ENCODE results near the gene ABCA6.
"Not testable (repeated sequence)": the region's sequence is repeated elsewhere in the genome, so short reads cannot be mapped to it uniquely, and the experiment has no call there.

Gene ABCA6

GRCh38 chr17:69130627-69131296 lies 10.9 kb downstream of the ABCA6 start:
- DNase-seq: no peak

- DNase-seq: no peak
Measured at GRCh38 chr17:69123626-69124025, 18.1 kb downstream of the ABCA6 start.

- no peak for DNase-seq
Measured at GRCh38 chr17:69122065-69122464, 19.6 kb downstream of the ABCA6 start.

DNA sequence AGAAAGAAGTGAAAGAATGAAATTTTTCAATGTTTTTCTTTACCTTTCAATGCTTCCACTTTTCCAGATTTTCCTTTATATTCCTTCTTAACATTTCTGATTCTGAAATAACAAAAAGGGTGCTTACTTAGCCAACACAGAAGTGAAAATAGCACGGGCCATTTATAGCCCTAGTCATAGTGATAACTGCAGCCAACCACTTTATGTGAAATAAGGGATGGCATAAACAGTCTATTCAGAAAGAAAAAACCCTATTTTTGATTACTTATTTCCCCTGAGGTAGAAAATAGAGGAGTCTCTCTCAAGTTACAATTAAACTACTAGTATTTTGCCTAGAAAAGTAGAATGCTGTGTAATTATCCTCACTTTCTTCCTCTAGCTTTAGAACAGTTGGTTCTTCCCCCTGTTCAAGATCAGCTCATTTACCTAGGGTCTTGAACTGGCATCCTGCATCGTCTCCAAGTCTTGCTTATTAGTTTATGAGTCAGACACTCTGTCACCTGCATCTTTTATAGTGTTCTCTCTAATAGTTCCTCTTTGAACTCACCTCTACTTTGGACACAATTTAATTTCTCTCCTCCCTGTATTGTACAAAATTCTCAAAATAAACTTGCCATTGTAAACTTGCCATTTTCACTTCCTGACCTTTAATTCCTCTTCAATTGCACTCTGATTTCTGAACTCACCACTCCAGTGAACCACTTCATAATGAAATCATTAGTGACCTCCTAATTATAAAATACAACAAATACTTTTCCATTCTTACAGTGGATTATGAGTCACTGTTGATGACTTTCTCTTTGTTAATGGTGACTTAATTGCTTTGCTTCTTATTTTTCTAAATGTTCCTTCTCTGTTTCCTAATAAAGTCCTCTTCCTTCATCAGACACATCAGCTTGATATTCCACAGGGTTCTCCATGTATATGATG lies 23.6 kb downstream of the ABCA6 start:
- DNase-seq: no peak

DNA sequence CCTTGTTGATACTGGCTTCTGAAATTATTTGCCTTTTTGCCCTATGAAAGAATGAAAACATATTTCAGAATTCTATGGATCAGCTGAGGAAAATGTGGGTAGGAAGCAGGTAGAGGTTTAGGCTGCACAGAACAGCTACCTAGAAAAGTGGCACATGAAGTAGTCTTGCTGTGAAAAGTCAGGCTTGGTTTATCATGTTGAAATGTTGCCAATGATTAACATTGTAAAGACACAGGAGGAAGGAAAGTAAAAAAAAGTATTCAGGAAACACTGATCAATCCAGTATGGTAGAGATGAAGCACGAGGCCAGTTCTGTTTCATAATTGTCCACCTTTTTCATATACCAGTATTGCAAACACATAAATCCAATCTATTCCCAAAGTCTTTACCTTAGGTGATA lies 29.9 kb downstream of the ABCA6 start:
- no peak for DNase-seq

GRCh38 chr17:69105907-69106730 lies 35.6 kb downstream of the ABCA6 start:
- no peak for DNase-seq

- DNase-seq: no peak
Measured at GRCh38 chr17:69103557-69104233, 38.0 kb downstream of the ABCA6 start.

- DNase-seq: no peak
Measured at GRCh38 chr17:69098625-69099024, 43.1 kb downstream of the ABCA6 start.

- DNase-seq: no peak
Measured at GRCh38 chr17:69096541-69096940, 45.2 kb downstream of the ABCA6 start.

DNA sequence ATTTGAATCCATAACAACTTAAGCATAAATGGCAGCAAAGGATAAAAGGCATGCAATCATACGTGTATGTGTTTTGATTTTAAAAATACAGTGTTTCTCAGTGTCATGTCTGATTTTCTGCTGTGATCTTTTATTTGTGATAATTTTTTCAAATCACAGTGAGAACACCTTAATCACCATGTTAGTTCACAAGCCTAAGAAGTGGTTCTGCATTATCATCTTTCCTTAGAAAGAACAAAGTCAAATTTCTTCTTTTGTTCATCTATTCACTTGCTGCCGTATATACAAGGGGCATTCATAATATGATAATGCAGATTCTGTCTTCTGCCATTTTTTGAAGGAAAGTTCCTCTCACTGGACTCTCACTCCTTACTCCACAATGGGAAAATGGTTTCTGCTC lies 47.7 kb downstream of the ABCA6 start:
- DNase-seq: no peak

- DNase-seq: no peak
Measured at GRCh38 chr17:69093279-69093789, 48.4 kb downstream of the ABCA6 start.

DNA sequence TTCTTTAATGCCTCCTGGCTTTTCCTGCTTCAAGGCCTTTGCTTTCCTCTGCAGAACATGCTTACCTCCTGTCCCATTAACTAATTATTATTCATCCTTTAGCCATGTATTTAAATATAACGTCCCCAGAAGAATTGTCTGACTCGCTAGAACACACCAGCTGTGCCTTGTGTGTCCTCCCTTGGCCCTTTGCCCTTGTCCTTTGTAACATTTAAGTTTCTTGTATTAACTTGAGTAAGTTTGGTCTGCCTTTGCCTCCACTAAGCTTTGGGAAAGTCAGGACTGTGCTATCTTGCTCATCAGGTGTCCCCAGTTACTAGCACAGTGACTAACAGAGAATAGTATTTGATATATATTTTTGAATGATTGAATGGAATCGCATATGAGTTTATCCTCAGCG lies 51.3 kb downstream of the ABCA6 start:
- DNase-seq: no peak

GRCh38 chr17:69088643-69089200 lies 53.0 kb downstream of the ABCA6 start:
- DNase-seq: no peak

DNA sequence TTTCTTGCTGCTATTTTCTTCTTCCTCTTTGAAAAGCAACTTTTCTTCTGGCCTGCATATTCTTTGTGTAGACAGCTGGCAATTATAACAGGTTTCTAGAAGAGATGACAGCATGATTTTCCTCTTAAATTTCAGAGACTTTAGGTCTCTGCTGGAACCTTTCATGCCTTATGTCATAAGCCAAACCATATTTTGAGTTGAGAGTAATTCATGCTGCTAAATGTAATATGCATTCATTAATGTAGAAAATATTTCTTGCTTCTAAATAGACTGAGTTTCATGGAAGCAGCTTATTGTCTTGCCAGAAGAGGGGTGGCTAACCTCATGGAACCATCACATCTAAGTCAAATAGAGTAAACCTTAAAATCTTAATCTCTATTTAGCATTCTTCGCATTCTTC lies 55.1 kb downstream of the ABCA6 start:
- no peak for DNase-seq

- DNase-seq: no peak
Measured at GRCh38 chr17:69084911-69085310, 56.8 kb downstream of the ABCA6 start.

- no peak for DNase-seq
Measured at GRCh38 chr17:69082696-69083095, 59.0 kb downstream of the ABCA6 start.

GRCh38 chr17:69078864-69079263 lies 62.8 kb downstream of the ABCA6 start:
- no peak for DNase-seq

DNA sequence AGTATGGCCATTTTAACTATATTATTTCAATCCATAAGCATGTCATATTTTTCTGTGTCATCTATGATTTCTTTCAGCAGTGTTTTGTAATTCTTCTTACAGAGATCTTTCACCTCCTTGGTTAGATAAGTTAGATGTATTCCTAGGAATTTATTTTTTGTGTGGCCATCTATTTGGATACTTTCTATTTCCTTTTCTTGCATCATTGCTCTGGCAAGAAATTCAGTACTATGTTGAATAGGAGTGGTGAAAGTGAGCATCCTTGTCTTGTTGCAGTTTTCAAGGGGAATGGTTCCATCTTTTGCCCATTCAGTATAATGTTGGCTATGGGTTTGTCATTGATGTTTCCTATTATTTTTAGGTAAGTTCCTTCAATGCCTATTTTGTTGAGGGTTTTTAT lies 65.9 kb downstream of the ABCA6 start:
- DNase-seq: no peak

DNA sequence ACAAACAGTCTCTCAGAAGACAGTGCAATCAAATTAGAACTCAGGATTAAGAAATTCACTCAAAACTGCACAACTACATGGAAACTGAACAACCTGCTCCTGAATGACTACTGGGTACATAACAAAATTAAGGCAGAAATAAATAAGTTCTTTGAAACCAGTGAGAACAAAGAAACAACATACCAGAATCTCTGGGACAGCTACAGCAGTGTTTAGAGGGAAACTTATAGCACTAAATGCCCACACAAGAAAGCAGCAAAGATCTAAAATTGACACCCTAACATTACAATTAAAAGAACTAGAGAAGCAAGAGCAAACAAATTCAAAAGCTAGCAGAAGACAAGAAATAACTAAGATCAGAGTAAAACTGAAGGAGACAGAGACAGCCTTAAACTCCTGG lies 68.3 kb downstream of the ABCA6 start:
- DNase-seq: not testable (repeated sequence)

DNA sequence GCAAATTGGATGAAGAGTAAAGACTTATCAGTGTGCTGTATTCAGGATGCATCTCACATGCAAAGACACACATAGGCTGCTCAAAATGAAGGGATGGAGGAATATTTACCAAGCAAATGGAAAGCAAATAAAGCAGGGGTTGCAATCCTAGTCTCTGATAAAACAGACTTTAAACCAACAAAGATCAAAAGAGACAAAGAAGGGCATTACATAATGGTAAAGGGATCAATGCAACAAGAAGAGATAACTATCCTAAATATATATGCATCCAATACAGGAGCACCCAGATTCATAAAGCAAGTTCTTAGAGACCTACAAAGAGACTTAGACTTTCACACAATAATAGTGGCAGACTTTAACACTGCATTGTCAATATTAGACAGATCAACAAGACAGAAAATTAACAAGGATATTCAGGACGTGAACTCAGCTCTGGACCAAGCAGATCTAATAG lies 68.9 kb downstream of the ABCA6 start:
- not testable (repeated sequence) for DNase-seq

DNA sequence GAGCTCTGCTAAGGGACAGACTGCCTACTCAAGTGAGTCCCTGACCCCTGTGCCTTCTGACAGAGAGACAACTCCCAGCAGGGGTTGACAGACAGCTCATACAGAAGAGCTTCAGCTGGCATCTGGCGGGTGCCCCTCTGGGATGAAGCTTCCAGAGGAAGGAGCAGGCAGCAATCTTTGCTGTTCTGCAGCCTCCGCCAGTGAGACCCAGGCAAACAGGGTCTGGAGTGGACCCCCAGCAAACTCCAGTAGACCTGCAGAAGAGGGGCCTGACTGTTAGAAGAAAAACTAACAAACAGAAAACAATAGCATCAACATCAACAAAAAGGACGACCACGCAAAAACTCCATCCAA lies 70.5 kb downstream of the ABCA6 start:
- DNase-seq: not testable (repeated sequence)

Data from T-helper 9 cell (primary cell).